Measurements from ENCODE around the gene INO80.
"Not testable (repeated sequence)": the region's sequence is repeated elsewhere in the genome, so short reads cannot be mapped to it uniquely, and the experiment has no call there.

The INO80 gene

DNA sequence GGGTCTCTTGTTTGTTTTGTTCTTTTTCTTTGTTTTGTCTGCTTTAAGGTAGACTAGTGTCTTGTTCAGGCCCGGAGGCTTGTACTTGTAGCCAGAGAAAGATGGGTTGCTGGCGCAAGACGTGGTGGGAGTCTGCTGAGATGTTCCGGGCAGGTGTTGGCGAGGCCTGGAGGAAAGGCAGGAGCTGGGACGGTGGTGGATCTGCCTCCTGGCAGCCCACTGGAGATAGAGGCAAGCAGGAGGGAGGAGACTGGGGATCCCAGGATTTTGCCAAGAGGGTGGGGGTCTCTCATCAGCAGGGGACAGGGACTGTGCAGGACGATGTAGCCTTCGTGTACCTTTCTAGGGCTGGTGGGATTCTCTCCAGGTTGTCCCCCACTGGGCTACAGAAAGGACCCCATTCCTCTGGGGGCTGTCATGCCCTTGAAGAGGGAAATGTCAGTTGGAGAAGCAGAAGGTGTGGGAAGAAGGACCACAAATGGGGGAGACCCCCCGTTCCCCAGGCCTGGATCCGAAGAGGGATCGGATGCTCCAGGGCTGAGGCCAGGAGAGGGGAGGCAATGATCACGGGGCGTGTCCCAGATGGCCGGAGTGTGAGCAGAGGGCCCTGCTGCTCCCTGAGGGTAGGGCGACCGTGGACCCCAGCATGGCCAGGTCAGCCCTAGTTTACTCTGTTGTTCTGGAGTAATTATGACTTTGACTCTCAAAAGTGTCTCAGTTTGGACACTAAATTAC is 155.8 kb downstream of the INO80 start:
- no peak for DNase-seq

DNA sequence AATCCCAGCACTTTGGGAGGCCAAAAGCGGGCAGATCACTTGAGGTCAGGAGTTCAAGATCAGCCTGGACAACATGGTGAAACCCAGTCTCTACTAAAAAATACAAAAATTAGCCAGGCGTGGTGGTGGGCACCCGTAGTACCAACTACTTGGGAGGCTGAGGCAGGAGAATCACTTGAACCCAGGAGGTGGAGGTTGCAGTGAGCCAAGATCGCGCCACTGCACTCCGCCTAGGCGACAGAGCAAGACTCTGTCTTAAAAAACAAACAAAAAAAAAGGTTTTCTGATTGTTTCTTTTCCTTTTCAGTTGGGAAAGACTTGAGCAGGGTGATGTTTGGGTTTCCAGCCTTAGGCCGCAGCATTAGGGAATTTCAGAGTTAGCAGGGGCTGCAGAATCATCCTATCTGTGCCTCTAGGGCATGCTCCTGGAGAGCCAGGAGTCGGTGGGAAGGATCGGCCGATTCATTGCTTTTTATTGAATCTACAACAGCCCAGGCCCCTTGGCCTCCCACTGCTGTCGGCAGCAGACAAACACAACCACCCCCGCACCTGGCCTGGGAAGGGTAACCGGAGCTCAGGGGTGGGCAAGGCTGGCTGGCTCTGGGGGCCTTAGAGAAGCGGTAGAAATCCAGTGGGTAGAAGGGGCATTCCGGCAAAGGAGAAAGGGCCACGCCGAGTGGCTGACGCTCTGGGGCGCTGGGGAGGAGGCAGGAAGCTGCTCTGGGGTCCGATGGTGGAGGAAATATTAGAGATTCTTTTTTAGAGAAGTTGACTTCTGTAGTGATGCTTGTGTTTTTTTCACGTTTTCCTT is 156.5 kb downstream of the INO80 start:
- no peak for DNase-seq

DNA sequence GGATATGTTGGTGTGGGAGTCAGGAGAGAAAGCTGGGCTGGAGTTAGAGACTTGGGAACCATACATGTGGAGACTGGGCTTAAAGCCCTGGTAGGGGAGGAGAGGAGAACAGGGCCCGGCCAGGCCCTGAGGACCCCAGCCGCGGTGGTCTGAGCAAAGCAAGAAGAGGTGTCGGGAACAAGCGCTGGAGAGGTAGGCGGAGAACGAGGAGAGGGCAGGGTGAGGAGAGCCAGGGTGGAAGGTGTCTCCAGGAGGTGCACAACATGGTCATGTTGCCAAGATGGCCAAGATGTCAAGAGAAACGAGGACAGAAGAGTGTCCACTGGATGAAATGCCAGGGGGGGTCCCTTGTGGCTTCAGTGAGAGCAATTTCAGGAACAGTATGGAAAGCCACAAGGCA is 157.4 kb downstream of the INO80 start:
- DNase-seq, result no peak

DNA sequence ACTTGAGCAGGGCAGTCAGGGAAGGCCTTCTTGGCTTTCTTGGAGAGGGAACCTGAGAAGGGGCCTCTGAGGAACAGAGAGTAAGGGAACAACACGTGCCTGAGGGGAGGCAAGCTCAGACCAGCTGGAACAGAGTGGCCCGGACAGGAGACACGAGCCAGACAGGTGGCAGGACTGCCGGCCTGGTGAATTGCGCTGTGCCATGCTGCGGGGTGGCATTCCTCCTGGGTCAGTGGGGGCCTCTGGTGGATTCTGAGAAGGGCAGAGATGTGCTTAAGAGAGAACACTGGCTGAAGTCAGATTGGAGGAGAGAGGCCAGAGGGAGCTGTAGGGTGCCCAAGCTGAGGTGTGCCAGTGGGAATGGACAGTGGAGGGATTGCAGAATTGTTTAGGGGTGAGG is 157.9 kb downstream of the INO80 start:
- no peak for DNase-seq

DNA sequence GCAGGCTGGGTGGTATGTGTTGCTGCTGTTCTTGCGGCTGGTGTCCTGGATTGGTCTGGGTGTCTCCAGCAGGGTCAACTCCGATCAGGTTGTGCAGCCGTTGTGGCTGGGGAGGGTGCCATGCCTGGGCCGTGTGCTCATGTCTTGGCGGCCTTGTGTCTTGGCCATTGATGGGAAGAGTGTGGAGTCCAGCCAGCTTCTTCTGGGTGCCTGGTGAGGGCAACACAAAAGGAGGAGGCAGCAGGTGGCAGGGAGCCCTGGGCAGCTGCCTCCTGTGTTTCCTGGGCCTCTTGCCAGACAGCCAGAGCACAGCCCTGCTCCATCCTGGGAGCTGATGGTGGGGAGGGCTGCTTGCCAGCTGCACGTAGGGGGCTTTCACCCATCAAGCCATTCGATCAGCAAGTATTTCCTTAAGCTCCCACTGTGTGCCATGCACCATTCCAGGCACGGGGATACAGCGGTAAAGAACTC is 158.5 kb downstream of the INO80 start:
- DNase-seq, result peak; percentile 72

DNA sequence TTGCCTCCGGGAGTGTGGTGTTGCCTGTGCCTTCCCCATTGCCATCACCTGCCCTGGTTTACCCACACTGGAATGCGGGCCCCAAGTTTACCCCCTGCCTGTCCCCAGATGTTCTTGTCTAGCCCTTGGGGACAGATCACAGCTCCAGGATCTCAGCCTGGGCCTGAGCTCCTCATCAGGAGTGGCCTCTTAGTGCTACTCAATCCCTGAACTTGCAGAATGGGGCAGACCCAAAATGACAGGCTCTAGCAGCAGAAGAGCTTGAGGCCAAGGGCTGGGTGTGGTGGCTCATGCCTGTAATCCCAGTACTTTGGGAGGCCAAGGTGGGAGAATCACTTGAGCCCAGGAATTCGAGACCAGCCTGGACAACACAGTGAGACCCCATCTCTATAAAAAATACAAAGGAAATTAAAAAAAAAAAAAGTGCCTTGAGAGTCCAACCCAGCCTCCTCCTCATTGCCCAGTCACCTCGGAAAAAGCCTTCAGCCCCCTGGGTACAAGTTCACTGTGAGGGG is 159.0 kb downstream of the INO80 start:
- no peak for DNase-seq

DNA sequence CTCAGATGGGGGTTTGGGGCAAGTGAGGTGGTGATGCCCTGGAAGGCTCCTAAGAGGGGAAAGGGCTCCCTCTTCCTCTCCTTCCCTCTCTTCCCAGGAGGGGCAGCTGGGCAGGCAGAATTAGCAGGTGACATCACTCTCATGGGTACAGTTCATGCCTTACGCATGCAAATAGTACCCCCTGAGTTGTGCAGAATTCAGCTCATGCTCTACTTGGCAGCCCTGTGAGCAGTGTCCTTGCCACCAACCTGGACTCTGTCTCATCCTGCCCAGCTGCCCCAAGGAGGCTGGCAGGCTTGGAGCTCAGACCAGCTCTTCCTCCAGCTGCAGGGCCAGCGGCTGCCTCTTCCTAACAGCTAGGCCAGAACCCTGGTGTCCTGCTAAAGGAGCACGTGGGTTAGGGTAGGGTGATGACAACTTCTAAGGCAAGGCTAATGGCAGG is 159.5 kb downstream of the INO80 start:
- no peak for DNase-seq

DNA sequence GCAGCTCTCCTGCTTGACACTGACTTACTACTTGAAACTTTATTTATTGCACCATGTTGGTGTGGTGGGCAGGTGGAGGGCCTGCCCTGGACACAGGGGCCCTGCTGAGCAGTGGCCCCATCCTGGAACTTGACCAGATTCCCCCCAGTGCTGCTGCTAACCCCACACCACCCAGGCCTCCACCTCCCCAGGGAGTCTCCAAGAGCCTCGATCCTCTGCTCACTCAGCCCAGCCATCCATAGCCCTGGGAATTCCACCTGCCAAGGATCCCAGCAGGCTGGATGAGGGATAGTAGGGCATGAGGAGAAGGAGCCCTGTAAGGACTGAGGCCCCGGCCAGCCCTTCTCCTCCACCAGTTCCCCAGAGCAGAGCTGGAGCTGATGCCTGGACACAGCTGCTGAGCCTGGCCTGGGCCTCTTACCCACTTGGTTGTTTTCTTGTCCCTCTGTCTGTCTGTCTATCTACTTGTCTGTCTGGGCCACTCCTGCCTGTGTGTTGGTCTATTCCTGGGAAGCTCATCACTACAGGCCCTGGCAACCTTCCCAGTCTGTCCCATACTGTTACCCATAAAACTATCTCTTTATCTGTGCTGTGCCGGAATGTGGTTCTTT is 160.0 kb downstream of the INO80 start:
- no peak for DNase-seq

DNA sequence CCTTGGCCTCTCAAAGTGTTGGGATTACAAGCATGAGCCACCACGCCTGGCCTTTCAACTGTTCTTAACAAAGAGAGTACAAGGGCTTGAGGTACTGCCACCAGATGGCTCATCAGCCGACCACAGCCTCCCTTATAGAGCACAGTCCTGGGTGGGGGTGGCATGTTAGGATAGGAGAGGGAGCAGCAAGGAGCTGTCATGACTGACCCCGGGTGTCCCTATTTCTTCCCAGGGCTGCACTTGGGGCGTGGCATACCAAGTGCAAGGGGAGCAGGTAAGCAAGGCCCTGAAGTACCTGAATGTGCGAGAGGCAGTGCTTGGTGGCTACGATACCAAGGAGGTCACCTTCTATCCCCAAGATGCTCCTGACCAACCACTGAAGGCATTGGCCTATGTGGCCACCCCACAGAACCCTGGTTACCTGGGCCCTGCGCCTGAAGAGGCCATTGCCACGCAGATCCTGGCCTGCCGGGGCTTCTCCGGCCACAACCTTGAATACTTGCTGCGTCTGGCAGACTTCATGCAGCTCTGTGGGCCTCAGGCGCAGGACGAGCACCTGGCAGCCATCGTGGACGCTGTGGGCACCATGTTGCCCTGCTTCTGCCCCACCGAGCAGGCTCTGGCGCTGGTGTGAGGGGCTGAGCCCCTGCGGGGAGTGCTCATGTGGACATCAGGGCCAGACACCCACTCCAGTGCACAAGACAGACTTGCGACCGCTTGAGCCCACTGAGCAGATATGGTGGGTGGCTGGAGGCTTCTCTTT is 160.8 kb downstream of the INO80 start:
- no peak for DNase-seq

DNA sequence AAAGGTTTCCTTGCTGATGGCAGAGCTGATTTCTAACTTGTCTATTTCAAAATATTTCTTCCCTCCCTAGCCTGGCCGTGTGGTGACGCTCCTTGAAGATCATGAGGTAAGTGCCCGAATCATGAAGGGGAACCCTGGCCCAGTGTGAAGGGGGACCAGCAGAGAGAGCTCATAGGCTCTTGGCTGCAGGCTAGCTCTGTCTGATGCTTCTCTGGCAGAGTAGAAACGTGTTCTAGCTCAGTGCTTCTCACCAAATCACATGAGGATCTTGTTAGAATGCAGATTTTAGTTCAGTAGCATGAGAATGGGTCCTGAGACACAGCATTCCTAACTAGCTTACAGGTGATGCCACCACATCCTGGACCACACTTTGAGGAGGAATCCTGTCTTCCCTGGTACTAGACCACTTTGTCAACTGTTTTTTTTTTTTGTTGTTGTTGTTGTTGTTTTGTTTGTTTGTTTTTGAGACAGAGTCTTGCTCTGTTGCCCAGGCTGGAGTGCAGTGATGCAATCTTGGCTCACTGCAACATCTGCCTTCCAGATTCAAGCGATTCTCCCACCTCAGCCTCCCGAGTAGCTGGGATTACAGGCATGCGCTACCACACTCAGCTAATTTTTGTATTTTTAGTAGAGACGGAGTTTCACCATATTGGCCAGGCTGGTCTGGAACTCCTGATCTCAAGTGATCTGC is 161.8 kb downstream of the INO80 start:
- not testable (repeated sequence) for DNase-seq

DNA sequence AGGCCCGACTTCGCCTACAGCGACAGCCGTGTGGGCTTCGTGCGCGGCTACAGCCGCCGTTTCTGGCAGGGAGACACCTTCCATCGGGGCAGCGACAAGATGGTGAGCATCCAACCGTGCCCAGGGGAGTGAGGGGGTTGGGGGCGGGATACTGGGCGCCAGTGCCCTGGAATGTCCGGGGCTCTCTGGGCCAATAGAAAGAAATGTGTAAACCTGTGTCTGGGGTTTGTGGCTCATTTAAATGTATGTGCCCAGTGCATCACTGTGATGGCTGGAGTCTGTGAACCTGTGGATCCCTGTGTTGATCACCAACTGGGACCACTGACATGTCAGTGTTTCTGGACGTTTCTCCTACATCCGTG is 162.4 kb downstream of the INO80 start:
- no peak for DNase-seq

DNA sequence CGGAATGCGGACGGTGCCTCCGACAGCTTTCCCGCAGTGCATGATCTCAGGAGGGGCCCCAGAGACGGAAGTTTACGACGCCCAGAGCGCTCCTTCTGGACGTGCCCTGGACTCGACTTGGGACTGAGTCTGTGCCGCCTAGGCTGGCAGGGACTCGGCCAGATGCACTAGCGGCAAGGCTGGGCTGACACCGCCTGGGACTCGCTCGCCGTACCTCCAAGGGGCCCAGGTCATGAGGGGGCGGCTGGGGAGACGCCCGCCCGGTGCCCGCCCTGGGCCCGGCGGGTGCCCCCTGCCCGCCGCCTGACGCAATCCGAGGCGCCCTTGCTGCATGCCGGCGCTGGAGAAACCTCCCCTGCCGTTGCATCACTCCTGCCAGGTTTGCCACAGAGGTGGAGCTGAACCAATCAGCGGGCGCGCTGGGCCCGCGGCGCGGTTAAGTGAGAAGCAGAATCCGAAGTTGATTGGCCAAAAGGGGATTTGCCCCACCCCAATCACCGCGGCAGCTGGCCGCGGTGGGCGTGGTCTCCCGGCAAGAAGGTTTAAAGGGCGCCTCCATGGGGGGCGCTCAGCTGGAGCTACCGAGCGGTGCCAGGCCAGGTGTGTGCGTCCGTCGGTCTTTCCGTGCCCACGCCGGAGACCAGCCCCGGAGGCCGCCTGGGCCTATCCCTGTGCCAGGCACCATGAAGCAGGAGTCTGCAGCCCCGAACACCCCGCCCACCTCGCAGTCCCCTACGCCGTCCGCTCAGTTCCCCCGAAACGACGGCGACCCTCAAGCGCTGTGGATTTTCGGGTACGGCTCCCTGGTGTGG is 163.0 kb downstream of the INO80 start, which contains the start of gene CHAC1:
Gene CHAC1, plus strand, starts transcription at position 571 of the 812 bp plus-strand sequence. Its CDS starts 113 bp downstream, at position 684.
- DNase-seq, result peak; percentile 94

DNA sequence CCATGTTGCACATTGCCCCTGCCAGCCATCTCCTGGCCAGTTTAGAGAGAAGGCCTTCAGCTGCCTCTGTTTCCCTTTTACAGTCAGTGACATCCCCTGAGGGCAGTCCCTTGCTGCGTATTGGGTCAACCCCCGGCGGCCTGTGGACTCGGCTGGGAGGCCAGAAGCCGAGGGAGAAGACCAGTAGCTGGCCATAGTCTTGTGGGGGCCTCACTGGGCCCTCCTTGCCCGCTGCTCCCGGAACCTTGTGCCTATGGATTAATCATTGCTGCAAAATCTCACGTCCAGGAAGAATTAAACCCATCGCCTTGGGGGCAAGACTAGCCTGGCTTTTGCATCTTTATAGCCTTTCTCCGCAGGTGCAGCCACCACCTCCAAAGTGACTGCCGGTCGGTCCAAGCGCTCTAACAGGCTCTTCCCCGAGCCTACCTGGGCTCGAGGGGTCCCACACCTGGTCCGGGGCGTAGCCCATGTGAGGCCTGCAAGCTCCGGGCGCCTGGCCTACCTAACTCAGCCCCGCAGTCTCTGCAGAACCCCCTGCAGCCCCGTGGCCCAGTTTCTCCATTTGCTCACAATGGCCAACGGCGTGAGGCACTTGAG is 163.7 kb downstream of the INO80 start:
- DNase-seq, result no peak

DNA sequence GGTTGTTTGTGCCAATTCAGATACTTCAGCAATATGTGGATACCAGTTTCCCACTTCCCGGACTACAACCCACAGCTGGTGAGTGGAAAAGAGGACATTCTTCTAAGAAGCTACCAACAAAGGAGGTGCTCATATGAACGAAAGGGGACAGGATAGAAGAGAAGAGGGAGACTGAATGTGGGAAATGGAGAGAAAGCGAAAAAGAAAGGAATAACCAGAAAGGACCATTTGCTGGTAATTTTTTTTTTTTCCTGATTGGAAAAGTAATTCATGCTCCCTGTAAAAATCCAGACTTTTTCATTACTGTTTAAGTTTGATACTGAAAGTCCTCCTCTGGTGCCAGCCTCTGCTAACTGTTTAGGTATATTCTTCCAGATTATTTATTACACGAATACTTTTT is 164.3 kb downstream of the INO80 start:
- DNase-seq, result no peak

DNA sequence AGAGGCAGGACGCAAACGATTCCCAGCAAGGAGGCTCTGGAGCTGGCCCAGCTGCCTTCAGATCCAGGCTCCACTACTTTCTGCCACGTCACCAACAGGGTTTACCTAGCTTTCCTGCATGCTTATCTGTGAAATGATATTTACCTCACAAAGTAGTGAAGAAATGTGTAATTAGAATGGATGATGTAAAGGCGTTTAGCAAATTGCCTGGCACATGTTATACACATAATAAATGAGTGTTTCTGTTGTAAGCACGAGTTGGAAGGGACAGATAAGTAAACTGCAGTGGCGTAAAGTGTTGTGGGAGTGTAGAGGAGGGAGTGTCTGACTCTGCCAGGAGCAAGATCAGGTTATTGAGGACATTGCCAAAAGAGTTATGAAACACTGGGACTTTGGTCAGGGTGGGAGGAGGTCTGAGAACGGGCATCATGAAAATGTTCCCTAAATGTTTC is 166.3 kb downstream of the INO80 start:
- no peak for DNase-seq

DNA sequence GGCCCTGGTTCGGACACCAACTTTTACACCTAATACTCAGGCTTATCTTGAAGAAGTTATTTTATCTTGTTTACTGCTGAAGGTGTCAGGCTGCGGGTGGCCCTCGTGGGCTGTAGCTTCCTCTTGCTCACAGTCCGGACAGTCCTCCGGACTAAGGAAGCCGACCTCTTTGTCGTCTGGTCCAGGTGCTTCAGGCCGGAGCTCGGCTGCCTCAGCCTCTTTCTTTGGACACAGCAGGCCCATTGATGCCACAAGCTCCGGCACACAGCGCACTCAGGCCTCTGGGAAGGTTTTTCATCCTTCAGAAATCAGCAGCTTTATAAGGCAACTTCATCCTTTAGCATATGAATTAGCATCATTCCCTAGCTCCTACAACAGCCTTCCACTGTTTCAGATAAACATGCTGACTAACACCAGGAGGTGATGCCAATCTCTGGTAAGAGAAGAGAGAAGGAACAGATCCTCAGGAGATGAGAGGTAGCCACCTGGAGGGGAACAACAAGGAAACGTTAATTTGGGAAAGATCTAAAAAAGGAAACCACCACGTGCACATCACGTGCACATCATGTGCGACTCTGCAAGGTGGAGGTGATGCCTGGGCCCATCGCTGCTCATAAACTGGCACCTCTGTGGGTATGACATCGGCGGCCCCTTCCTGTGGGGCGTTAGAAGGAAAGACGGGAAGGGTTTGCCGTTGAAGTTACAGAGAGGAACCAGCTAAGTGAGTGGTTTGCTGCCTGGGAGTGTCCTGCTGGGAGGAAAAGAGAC is 167.2 kb downstream of the INO80 start:
- no peak for DNase-seq

DNA sequence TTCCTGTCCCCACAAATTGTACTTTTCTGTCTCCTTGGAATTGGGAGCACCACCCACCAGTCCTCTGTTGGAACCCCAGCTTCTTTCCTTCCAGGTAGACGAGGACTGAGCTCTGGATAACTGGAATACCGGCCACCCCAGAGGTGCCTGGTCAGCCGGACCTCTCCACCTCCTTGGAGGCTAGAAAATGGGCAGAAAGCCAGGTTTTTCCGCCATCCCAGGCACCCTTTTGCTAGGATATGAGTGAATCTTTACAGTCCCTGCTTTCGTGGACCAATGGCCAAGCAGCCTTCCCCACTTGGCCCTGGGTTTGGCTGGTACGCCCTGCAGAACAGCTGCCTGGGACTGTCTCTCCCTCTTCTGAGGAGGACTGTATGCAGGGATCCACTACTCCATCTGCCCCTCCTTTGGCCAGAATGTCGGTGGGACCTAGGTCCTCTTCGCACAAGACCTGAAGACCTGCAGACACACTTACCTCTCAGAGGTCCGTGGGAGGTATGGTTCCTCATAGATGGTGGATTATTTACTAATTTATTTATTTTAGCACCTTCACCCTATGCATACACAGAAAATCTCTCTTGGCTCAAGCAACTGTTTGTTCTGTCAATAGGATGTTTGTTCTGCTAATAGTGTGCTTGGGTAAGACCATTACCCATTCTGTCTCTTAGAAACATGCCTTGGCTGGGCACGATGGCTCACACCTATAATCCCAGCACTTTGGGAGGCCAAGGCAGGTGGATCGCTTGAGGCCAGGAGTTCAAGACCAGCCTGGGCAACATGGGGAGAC is 171.4 kb downstream of the INO80 start:
- DNase-seq, result no peak

DNA sequence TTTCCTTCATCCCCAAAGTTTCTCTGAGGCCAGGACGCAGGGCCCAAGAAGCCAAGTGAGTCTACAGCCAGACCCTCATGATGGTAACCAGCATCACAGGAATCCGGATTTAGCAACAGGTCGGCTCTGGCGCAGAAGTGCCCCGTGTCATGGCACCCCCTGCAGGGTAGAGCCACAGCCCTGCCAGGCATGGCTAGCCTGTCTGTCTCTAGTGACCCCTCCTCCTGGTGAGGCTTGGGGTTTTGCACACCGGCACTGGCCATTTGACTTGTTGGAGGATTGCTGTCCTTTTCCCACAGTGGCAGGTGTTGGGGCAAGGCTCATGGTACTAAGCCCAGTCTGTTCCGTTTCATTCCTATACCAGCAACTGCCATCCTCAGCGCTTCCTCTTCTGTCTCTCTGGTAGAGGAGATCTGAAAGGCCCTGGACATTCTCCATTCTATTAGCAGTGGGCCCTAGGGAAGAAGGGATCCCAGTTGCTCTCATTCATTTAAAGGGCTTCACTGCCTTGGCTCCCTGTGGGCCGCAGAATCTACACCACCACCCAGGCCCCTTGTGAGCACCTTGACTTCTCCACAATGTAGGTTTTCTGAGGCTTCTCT is 172.2 kb downstream of the INO80 start:
- DNase-seq, result no peak

DNA sequence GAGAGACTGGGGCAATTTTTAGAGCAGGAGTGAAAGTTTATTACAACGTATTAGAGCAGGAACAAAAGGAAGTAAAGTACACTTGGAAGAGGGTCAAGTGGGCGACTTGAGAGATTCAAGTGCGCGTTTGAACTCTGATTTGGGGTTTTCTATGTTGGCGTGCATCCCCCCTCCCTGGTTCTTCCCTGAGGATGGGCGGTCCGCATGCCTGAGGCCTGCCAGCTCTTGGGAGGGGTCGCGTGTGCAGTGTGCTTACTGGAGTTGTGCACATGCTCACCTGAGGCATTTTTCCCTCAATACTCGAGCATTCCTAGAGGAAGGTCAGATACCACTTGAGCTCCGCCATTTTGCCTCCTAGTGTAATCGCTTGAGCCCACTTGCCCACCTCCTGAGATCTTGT is 173.2 kb downstream of the INO80 start:
- DNase-seq, result no peak
